ENCODE results near the gene MYBPC2. TPM values are rescaled to one million over a fixed set of nuclear protein-coding genes. Genes with fewer than 3 reads are reported as not detected.

MYBPC2 gene
- total and polyA plus RNA-seq, 9 of the 15 experiments (the other 6 are each of a cell fraction or from before 2014, with no cell fraction given), result 0.01 to 0.14 (median 0.04) TPM; not detected in 6

- TF ChIP-seq E2F4 (CRISPR knock-in tag; IDR thresholded peaks at IDR 0.05; ENCODE audit: low read depth) (peak; percentile 97), ZBTB26 (CRISPR knock-in tag; IDR thresholded peaks at IDR 0.05) (peak; percentile 56; the same call in 1 of the 2 replicates), TAF1 (IDR thresholded peaks at IDR 0.05; ENCODE audit: control insufficient read depth, extremely low read depth, insufficient read depth, low read length, severe bottlenecking) (peak; percentile 46), TEAD1 (CRISPR knock-in tag; IDR thresholded peaks at IDR 0.05) (peak; percentile 4 to 81; a peak in 2 of 4 replicates), ZNF668 (CRISPR knock-in tag; IDR thresholded peaks at IDR 0.05) (no peak), TGIF2 (CRISPR knock-in tag; IDR thresholded peaks at IDR 0.05) (no peak), POLR2B (IDR thresholded peaks at IDR 0.05; ENCODE audit: low read depth, partially characterized antibody) (peak; percentile 86), ZNF586 (CRISPR knock-in tag; conservative IDR thresholded peaks at IDR 0.05) (peak; percentile 8; the same call in 1 of the 2 replicates), ZBED1 (IDR thresholded peaks at IDR 0.05) (0 out of 2 replicates have a peak, but pooled peaks have one; percentile 76), BRD9 (IDR thresholded peaks at IDR 0.05; ENCODE audit: low read depth, partially characterized antibody) (no peak), ZNF507 (tag; conservative IDR thresholded peaks at IDR 0.05) (no peak), ELF2 (CRISPR knock-in tag; IDR thresholded peaks at IDR 0.05) (peak; percentile 91), ZNF3 (CRISPR knock-in tag; IDR thresholded peaks at IDR 0.05) (peak; percentile 71; the same call in 1 of the 2 replicates), E2F6 (IDR thresholded peaks at IDR 0.05; ENCODE audit: borderline replicate concordance in 1 of 2, extremely low read depth in 1 of 2, insufficient read depth in 1 of 2, insufficient read length in 1 of 2, low read depth in 1 of 2, low read length in 1 of 2, poor library complexity in 1 of 2, severe bottlenecking in 1 of 2) (peak; percentile 68 to 93), ZKSCAN1 (IDR thresholded peaks at IDR 0.05; ENCODE audit: low read depth, low read length) (peak; percentile 34; the same call in 1 of the 2 replicates), ZNF316 (IDR thresholded peaks at IDR 0.05) (no peak), GABPB1 (CRISPR knock-in tag; IDR thresholded peaks at IDR 0.05) (peak; percentile 78), MXD1 (CRISPR knock-in tag; IDR thresholded peaks at IDR 0.05; ENCODE audit: borderline replicate concordance, poor library complexity, severe bottlenecking) (no peak), ZFP30 (CRISPR knock-in tag; IDR thresholded peaks at IDR 0.05; ENCODE audit: borderline replicate concordance) (no peak), ZNF445 (CRISPR knock-in tag; IDR thresholded peaks at IDR 0.05; ENCODE audit: low read depth) (no peak; the same call in 1 of the 2 replicates), HNRNPUL1 (IDR thresholded peaks at IDR 0.05; ENCODE audit: low read length) (no peak), SMAD4 (CRISPR knock-in tag; conservative IDR thresholded peaks at IDR 0.05) (0 out of 2 replicates have a peak, but pooled peaks have one; percentile 6), MCM7 (IDR thresholded peaks at IDR 0.05) (no peak)
These were observed 48.6 kb upstream of the MYBPC2 start, which contains the start of gene POLD1 (continued) for GRCh38 chr19:50383852-50384684.

Measured in K562 (cell line).